ENCODE results near the gene CST9. TPM values are rescaled to one million over a fixed set of nuclear protein-coding genes. Genes with fewer than 3 reads are reported as not detected.

Gene CST9
- total and polyA plus RNA-seq, 2 of the 8 experiments (the other 6 are each of a cell fraction or from before 2014, with no cell fraction given), result 0.05 to 0.19 TPM

DNA sequence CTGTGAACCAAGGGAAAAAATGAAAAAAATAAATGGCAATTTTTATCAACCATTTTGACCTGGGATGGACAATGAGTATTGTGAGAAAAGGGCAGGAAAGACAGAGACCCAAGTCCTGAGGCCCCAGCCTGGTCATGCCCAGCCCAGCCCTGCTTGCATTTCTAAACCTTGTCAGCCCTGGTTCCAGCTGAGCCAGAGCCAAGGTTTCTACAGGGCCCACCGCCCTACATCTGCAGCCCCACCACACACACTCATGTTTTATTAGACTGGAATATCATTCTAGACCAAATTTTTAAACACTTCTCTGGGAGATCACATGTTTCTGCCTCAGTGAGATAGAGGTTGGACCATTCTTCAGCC, 36.8 kb downstream of the CST9 start:
- H4K5ac ChIP-seq (ENCODE audit: insufficient read length, low read depth, low read length), result no peak overlapping the region
- H4K91ac ChIP-seq (replicated peaks; ENCODE audit: insufficient read length, low read length), result no peak overlapping the region
- no peaks in the 10 kb centered on the region for H3K79me2 ChIP-seq (ENCODE audit: control insufficient read depth in 1 of 2, insufficient read depth in 2 of 2, low read length in 2 of 2)
- FAIRE-seq, result no peak
- no peak overlapping the region for H2BK5ac ChIP-seq (ENCODE audit: low read depth, low read length)
- ChIA-PET POLR2A (ENCODE audit: partially characterized antibody) (no interaction called here), CTCF (ENCODE audit: partially characterized antibody) (interaction anchor here (0.8 to 1.9 kb wide), 3 partner anchors 13 to 126 kb away, joined by 3 to 5 read pairs (median 3); no protein-coding TSS in a partner anchor)
- no peak overlapping the region for H3K9ac ChIP-seq (replicated peaks in 1 of 4; ENCODE audit: extremely low read depth in 1 of 4, low read depth in 3 of 4, low read length in 3 of 4)
- H3K4ac ChIP-seq (replicated peaks; ENCODE audit: insufficient read length, low read depth, low read length), result no peak overlapping the region
- H3K18ac ChIP-seq (ENCODE audit: extremely low read depth, low read length), result no peak overlapping the region
- H3K23ac ChIP-seq (ENCODE audit: insufficient read length), result no peak overlapping the region
- H2BK12ac ChIP-seq (ENCODE audit: low read depth, low read length), result no peak overlapping the region
- no peak overlapping the region for H2AFZ ChIP-seq (ENCODE audit: low read length)
- no peaks in the 10 kb centered on the region for H3K36me3 ChIP-seq (ENCODE audit: control insufficient read depth in 2 of 4, insufficient read depth in 4 of 4, low read length in 3 of 4)
- H4K20me1 ChIP-seq (replicated peaks in 1 of 2; ENCODE audit: control insufficient read depth in 1 of 2, insufficient read depth in 2 of 2, low read length in 2 of 2), result no peaks in the 10 kb centered on the region
- H3K79me1 ChIP-seq (ENCODE audit: low read depth, low read length), result no peaks in the 10 kb centered on the region
- no peak for DNase-seq (ENCODE audit: low read depth in 1 of 2, low spot score in 2 of 2)
- H3K27ac ChIP-seq (ENCODE audit: low read depth, low read length), result no peak overlapping the region
- no peak overlapping the region for H2AK5ac ChIP-seq (ENCODE audit: low read depth, low read length)
- no peaks in the 10 kb centered on the region; a peak in 1 of 7 replicates for H3K4me1 ChIP-seq (replicated peaks in 1 of 4; ENCODE audit: control insufficient read depth in 3 of 4, insufficient read depth in 4 of 4, low read length in 3 of 4)
- H3K4me2 ChIP-seq (ENCODE audit: insufficient read depth in 1 of 2, low read depth in 2 of 2, low read length in 2 of 2), result no peak overlapping the region
- H2BK20ac ChIP-seq (ENCODE audit: low read length), result no peak overlapping the region
- H2BK15ac ChIP-seq (ENCODE audit: low read length), result no peak overlapping the region
- H3K56ac ChIP-seq (replicated peaks; ENCODE audit: insufficient read length, low read depth, low read length), result no peak overlapping the region
- no peak overlapping the region for H3K4me3 ChIP-seq (ENCODE audit: extremely low read depth in 1 of 4, insufficient read depth in 2 of 4, low read depth in 3 of 4, low read length in 4 of 4)
- no peaks in the 10 kb centered on the region for H3K23me2 ChIP-seq (ENCODE audit: low read depth, low read length)
- no peaks in the 10 kb centered on the region for H3K9me3 ChIP-seq (ENCODE audit: insufficient read depth in 2 of 2, low read depth in 1 of 2, low read length in 1 of 2)
- no peaks in the 10 kb centered on the region for H3K27me3 ChIP-seq (replicated peaks in 1 of 4; ENCODE audit: control insufficient read depth in 3 of 4, extremely low read depth in 1 of 4, insufficient read depth in 3 of 4, low read length in 3 of 4)
- H2BK120ac ChIP-seq (replicated peaks; ENCODE audit: low read depth, low read length), result no peak overlapping the region
- 100% methylated on average over 1 of the region's 1 CpG; no CpG with 5 or more reads in 1 of the 2 experiments for WGBS, 2 experiments (ENCODE audit: extremely low coverage in 1 of 2, insufficient coverage in 1 of 2, insufficient read length in 1 of 2, insufficient replicate concordance in 2 of 2, low coverage in 1 of 2, low lambda C conversion rate in 2 of 2, missing lambda C conversion rate in 1 of 2)
- no peak overlapping the region for H3K14ac ChIP-seq (ENCODE audit: insufficient read length)
- H4K8ac ChIP-seq (ENCODE audit: extremely low read depth, insufficient read depth, low read length), result no peak overlapping the region
- TF ChIP-seq SP1 (IDR thresholded peaks at IDR 0.05; ENCODE audit: low read depth, low read length), result no peak
- TF ChIP-seq HDAC6 (IDR thresholded peaks at IDR 0.05; ENCODE audit: low read depth, low read length), result no peak
- no peak for TF ChIP-seq PHF8 (conservative IDR thresholded peaks at IDR 0.05; ENCODE audit: low read depth, low read length)
- no peak for TF ChIP-seq MAFK (IDR thresholded peaks at IDR 0.05; ENCODE audit: low read depth, low read length)
- TF ChIP-seq, protein P1, sequence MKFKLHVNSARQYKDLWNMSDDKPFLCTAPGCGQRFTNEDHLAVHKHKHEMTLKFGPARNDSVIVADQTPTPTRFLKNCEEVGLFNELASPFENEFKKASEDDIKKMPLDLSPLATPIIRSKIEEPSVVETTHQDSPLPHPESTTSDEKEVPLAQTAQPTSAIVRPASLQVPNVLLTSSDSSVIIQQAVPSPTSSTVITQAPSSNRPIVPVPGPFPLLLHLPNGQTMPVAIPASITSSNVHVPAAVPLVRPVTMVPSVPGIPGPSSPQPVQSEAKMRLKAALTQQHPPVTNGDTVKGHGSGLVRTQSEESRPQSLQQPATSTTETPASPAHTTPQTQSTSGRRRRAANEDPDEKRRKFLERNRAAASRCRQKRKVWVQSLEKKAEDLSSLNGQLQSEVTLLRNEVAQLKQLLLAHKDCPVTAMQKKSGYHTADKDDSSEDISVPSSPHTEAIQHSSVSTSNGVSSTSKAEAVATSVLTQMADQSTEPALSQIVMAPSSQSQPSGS (IDR thresholded peaks at IDR 0.05; ENCODE audit: low read length), result no peak
- no peak for TF ChIP-seq EGR1 (IDR thresholded peaks at IDR 0.05; ENCODE audit: borderline replicate concordance, low read depth, low read length)
- TF ChIP-seq FOSL1 (IDR thresholded peaks at IDR 0.05; ENCODE audit: insufficient read depth, low read depth, low read length), result no peak
- no peak for TF ChIP-seq CHD2 (IDR thresholded peaks at IDR 0.05; ENCODE audit: low read length)
- TF ChIP-seq POLR2A (IDR thresholded peaks at IDR 0.05; ENCODE audit: control extremely low read depth in 1 of 2, low read depth in 2 of 2, low read length in 2 of 2), result no peak
